ENCODE data around the gene SLC25A21.

Gene SLC25A21

GRCh38 chr14:37094502-37094901 is 77.9 kb downstream of the SLC25A21 start:
- TF ChIP-seq CTCF (IDR thresholded peaks at IDR 0.05; ENCODE audit: low read depth, low read length): no peak
- no peak for DNase-seq (ENCODE audit: extremely low read depth, low read depth)

GRCh38 chr14:37093364-37093763 is 79.0 kb downstream of the SLC25A21 start:
- TF ChIP-seq CTCF (IDR thresholded peaks at IDR 0.05; ENCODE audit: low read depth, low read length): no peak
- no peak for DNase-seq (ENCODE audit: extremely low read depth, low read depth)

- no peak for TF ChIP-seq CTCF (IDR thresholded peaks at IDR 0.05; ENCODE audit: low read depth, low read length)
- DNase-seq (ENCODE audit: extremely low read depth, low read depth): no peak
Observed at GRCh38 chr14:37091651-37092050, 80.8 kb downstream of the SLC25A21 start.

GRCh38 chr14:37090026-37090425 is 82.4 kb downstream of the SLC25A21 start:
- no peak for TF ChIP-seq CTCF (IDR thresholded peaks at IDR 0.05; ENCODE audit: low read depth, low read length)
- peak; percentile 59 for DNase-seq (ENCODE audit: extremely low read depth, low read depth)

GRCh38 chr14:37089410-37089809 is 83.0 kb downstream of the SLC25A21 start:
- no peak for DNase-seq (ENCODE audit: extremely low read depth, low read depth)
- TF ChIP-seq CTCF (IDR thresholded peaks at IDR 0.05; ENCODE audit: low read depth, low read length): no peak

- TF ChIP-seq CTCF (IDR thresholded peaks at IDR 0.05; ENCODE audit: low read depth, low read length): no peak
Observed at GRCh38 chr14:37088356-37089215, 83.8 kb downstream of the SLC25A21 start.

GRCh38 chr14:37087520-37087919 is 84.9 kb downstream of the SLC25A21 start:
- no peak for DNase-seq (ENCODE audit: extremely low read depth, low read depth)
- TF ChIP-seq CTCF (IDR thresholded peaks at IDR 0.05; ENCODE audit: low read depth, low read length): no peak

More at GRCh38 chr14:37088356-37089215, 83.8 kb downstream of the SLC25A21 start:
- DNase-seq (ENCODE audit: extremely low read depth, low read depth): no peak

Measured in AG09319 (cell line).